Fibroblast of pulmonary artery (primary cell): Measurements from ENCODE around the gene ANGEL2.
A peak's percentile ranks its signal among the peaks of the same experiment; 100 is the strongest.

ENCODE experiments used
- DNase-seq: peaks from one replicate; pipeline ENCODE4 v3.0.0-alpha.2; 2010; ENCODE audit warnings: low read depth
- H3K4me3 ChIP-seq: replicated peaks from 2 replicates; pipeline ENCODE4 v1.5.1; 2011; ENCODE audit warnings: low read depth, mild to moderate bottlenecking, control low read depth, low read length, moderate library complexity
- CTCF ChIP-seq: IDR thresholded peaks from 2 replicates; pipeline ENCODE4 v1.5.1; 2011; ENCODE audit warnings: mild to moderate bottlenecking, control low read depth, low read length, inconsistent platforms; ENCODE audit errors: missing control alignments

ANGEL2 gene

DNA sequence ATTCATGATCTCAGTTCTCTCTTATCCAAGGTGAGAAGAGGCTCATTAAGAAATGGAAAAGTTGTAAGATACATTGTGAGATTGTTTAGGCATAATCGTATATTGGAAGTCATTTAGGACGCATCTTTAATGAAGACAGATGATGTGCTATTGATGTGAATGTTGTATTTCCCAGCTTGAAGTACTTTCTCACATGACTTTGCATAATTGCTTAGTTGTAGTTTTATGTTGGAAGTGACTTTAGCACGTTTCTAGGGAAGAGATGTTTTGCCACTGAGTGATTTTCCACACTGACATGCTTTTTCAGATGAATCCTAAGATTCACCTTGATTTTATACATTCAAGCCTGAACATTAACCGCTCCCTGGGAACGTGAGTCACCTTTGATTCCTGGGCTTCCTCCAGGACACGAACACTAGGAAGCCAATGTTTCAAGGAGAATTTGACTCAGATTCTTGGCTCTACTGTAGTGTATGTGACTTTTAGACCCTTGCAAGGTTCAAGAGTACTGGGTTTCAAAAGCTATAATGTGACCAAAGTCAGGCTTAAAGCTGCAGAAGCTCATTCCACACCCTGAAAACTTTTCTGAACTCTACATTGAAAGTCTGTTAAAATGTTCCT is 27.9 kb downstream of the ANGEL2 start:
- TF ChIP-seq CTCF = no peak
- DNase-seq = peak; percentile 33

DNA sequence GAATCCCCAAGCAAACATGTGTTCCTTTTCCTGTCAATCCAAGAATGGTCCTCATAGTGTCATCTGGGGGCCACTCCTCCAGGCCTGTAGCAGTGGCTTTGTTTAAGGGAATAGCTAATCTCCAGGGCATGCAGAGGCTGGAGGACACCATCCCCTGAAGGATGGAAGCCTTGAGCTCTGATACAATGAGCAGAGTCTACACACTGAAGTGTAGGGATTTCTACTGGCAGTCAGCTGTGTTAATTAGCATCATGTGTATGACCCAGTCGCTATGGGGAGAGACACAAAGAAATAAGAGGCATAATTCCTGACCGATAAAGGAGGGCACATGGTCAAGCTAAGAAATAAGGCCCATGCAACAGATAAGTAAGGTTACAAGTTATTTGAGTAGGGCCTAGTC is 29.1 kb downstream of the ANGEL2 start:
- TF ChIP-seq CTCF = no peak
- no peak for DNase-seq
- H3K4me3 ChIP-seq = no peak overlapping the region

More for the DNA sequence above, 27.9 kb downstream of the ANGEL2 start:
- H3K4me3 ChIP-seq = no peak overlapping the region

DNA sequence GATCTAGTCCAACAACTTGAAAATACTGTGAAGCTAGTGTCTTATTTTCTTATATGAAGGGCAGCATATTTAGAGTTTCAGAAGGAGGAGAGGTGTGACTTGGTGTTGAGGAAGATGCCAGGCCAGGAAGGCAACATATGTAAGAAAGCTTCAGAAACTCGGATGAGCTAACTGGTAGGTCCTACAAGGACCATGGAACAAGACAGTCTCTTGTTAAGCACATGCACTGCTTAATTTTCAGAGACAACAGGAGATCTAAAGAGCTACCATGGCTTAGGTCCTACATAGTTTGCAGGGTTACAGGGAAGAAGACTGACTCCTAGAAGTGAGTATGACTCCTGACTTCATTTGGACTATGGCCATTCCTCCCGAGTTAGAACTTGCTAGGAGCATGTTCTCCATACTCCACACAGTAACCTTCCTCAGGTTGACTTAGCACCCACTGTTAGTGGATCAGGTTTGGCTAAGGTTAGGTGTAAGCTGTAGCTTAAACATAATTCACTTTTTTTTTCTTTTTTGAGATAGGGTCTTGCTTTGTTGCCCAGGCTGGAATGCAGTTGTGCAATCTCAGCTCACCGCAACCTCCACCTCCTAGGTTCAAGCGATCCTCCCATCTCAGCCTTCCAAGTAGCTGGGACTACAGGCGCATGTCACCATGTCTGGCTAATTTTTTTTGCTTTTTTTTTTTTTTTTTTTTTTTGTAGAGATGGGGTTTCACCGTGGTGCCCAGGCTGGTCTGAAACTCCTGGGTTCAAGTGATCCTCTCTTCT is 31.0 kb downstream of the ANGEL2 start:
- no peak for TF ChIP-seq CTCF
- no peak overlapping the region for H3K4me3 ChIP-seq
- no peak for DNase-seq

DNA sequence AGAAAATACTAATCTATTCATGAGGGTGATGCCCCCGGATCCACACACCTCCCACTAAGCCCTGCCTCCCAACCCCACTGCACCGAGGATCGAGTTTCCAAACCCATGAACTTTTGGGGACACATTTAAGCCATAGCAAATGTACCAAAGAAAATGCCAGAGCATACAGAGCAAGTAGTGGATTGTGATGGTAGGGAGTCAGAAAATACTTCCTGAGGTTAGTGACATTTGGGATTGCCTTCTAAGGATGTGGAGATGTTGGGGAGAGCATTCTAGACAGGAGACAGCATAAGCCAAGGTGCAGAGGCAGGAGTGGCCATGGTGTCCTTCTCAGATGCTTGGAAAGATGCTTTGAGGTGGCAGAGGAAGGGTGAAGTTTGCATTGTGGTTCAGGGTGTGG is 32.2 kb downstream of the ANGEL2 start:
- no peak for TF ChIP-seq CTCF
- H3K4me3 ChIP-seq = no peak overlapping the region

DNA sequence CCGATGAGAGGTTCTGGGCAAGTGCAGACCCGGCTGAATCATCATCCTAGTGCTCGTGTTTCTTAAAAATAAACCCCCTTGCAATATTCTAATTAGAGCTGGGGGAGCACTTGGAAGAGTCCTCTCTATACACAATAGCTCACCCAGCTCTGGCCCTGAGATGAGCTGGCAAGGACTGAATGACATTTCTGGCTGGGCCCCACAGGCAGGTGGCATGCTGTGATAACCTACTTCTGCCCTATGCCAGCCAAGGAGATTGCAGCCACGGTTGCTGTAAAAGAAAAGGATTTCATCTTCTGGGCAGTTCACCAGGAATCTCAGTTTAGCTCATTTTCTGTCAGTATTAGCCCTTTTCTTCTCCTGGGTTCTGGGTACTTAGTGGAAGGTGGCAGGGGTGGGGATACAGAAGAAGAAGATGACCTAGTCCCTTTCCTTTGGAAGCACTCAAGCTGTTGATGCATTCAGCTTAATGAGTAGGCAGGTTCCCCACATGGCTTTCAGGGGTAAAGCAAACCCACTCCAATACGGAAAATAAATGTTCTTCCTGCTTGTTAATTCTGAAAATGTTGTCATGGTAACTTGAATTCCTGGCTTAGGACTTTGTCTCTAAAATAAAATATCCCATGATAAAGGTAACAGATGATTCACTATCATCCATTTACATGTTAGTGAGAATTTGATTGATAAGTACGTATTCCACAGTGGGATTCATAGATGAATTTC is 33.1 kb downstream of the ANGEL2 start:
- no peak overlapping the region for H3K4me3 ChIP-seq
- TF ChIP-seq CTCF = no peak
- no peak for DNase-seq

More for the DNA sequence above, 32.2 kb downstream of the ANGEL2 start:
- no peak for DNase-seq

DNA sequence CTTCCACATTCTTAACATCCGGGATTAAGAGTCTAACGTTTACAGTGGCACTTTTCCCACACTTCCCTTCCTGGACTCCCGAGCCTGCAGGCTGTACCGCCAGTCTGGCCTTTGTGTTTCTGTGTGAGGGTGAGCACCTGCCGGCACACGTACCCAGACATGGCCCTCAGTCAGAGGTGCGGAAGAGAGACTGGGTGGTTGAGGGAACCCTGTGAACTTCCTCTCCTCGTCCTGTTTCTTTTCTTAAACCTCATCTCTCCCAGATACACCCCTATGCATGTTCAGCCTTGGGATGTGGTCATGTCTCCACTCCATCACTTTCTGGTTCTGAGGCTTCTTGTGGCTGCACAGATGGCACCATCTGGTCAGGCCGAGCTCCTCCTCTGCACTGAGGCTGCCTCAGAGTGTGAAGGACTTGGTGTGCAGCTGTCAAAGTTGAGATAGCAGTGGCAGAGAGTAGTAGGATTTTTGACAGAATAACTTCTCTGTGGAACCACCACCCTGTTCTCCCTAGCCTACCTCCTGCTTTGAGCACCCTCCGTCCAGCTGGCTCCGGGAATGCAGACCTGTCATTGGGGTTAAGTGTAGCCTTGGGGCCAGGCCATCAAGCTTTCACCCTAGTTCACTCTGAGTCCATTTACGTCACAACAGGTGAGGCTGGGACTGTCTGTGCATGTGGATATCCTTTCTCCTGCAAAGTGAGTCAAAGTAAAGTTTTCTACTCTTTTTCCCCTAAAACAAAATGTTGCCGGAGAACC is 33.9 kb downstream of the ANGEL2 start:
- no peak for DNase-seq
- no peak for TF ChIP-seq CTCF

More for the DNA sequence above, 33.9 kb downstream of the ANGEL2 start:
- no peak overlapping the region for H3K4me3 ChIP-seq
